NCI-H748 treated with DMSO at 0.1 percent for 48 hours (cell line): ENCODE measurements around the gene FOXC1.

Source experiments
- DNase-seq: peaks from one replicate; lab custom pipeline; 2025; lab: John Stamatoyannopoulos, UW

FOXC1 gene

DNA sequence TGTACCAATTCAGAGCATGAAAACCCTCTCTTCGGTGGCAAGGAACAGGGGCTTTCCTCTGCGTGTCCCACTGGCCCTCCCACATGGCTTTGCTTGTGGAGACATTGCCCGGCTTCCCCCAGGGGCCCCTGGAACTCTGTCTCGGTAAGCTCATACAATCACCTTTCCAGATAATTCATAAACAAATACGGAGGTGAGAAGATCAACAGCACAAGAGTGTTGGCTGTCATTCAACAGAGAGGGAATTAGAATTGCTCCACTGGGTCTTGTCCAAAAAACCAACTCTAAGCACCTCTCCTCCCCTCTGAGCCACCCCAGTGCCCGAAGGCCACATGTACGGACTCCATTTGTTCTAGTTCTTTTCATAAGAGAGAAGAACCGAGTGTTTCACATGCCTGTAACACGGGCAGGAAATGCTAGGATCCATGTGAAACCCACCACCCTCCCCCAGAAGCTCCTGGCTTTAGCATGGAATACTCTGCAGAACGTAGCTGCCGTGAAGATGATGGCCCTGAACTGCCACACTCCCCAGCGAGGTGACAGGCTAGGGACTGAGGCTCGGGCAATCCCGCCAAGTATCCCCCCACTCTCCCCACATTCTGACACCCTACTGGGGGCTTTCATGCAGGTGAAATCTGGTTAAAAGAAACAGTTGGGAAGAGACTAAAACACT, 24.6 kb upstream of the FOXC1 start:
- DNase-seq = no peak

DNA sequence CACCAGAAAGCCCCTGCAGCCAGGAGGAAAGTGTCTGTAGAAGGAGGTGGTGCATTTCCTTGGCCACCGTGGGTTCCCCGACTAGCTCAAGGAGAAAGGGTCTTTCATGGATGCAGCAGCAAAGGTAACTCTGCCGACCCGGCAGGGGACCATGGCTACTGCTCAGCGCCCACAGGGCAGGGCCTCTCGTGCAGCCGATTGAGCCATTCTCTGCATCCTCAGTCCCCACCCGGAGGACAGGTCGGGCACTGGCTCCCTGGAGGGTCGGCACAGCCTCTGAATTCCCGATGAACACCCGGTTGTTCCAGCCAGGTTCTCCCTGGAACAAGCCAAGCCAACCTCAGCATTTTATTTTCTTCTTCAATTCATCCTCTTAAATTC, 24.1 kb upstream of the FOXC1 start:
- no peak for DNase-seq

DNA sequence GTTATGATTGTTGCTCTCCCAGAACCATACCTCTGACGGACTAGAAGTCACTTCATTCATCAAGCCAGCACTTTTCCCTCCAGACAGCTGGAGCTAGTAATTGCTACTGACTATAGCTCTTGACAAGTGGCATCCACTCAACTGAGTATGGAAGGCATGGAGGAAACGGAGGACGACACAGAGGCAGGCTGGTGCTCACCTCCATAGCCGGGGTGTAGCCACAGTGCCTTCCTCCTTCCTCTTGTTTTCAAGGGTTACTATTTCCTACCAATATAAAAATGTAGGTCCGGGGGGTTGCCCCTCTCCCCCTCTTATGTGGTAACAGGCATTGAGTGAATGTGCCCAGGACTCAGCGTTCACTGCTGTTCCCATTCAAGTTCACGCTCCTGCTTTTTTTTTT, 23.5 kb upstream of the FOXC1 start:
- no peak for DNase-seq

DNA sequence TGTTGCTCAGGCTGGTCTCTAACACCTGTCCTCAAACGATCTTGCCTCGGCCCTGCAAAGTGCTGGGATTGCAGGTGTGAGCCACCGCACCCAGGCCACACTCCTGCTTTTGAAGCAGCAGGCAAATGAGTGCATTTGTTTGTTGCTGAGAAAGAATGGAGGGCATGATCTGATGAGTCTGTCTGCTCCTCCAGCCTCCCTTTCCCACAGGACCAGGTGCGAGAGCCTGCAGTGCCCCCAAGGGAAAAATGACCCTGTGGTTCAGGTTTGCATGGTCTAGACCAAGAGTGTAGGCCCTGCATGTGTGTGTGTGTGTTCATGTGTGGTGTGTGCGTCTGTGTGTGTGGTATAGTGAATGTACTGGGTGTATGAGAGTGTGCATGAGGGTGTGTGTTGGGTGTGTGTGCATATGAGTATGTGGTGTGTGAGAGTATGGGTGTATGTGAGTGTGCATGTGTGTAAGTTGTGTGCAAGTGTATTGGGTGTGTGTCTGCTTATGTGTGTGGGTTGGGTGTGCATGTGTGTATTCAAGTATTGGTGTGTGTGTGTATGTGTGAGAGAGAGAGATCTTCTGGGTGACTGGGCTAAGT, 22.8 kb upstream of the FOXC1 start:
- no peak for DNase-seq

DNA sequence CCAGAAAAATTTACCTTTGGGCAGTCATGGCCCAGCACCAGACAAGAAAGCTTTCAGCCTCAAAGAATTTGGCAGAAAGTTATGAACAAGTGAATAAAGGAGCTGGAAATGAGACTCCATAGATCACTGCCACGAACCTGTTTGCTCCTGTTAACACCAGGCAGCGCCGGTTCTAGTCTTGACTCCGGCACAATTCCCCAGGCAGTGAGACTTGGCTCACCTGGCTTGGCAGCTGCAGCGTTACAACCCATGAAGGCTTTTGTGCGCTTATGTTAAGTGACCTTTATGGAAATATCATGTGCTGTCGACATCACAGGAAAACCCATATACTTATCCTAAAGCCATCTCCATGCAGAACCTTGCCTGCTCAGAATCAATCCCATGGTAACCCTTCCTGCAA, 22.2 kb upstream of the FOXC1 start:
- DNase-seq = no peak

DNA sequence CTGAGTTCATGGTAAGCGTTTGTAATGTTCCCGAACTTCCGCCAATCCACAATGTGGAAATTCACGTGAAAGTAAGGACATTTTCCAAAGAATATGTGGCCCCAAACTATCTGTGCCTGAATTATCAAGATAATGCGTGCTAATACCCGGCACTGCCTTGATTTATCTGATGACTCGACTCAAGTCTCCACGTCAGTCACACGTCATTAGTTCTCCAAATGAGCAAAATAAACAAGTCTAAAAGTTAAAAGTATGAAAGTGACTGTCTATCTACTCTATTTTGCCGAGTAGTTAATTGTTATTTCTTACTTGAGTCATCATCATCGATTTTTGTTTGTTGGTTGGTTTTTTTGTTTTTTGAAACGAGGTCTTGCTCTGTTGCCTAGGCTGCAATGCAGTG, 21.7 kb upstream of the FOXC1 start:
- no peak for DNase-seq

DNA sequence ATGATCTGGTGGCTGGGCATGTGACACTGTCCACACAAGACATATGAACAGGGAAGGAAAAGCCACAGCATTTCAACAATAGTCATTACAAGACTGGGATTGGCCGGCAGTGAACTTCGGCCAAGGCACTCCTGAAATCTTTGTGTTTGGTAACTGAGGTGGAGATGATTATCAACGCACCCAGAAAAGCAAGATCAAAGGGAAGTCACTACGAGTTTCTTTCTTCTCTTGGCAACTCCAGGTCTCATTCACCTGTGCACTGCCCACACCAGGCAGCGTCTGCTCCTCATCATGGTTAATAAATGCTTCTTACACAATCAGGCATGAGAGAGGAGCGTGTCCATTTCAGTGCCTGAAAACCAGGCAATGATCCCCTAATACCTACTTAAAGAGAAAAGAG, 20.5 kb upstream of the FOXC1 start:
- no peak for DNase-seq

DNA sequence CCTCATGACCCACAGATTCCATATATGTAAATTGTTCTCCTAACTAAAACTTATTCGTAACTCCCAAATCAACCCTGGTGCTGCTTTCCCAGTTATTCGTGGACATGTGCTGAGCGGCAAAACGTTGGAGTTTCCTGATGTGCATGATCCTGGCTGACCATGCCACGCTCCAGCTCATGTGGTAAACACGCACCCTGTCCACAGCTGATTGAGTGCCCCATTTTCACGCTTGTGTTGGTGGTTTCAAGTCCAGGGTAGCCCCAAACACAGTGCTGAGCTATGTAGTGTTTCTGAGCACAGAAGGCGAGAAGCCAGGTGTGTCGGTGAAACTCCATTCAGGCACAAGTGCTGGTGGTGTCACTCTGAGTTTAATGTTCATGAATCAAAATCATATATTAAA, 19.1 kb upstream of the FOXC1 start:
- DNase-seq = no peak

DNA sequence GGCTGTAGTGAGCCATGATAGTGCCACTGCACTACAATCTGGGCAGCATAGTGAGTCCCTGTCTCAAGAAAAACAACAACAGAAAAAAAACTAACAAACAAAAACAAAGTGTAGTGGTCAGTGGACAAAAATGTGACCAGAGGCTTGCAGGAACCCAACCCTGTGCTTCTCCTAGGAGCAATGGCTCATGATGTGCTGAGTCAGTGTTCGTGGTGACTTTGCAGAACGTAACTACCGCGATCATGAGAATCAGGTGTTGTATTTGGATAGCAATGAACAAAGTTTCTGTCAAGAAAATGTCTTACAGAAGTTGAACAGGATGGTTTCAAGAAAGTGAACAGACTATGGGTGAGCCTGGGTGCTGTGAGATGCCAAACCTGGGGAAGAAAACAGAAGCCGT, 18.5 kb upstream of the FOXC1 start:
- no peak for DNase-seq

DNA sequence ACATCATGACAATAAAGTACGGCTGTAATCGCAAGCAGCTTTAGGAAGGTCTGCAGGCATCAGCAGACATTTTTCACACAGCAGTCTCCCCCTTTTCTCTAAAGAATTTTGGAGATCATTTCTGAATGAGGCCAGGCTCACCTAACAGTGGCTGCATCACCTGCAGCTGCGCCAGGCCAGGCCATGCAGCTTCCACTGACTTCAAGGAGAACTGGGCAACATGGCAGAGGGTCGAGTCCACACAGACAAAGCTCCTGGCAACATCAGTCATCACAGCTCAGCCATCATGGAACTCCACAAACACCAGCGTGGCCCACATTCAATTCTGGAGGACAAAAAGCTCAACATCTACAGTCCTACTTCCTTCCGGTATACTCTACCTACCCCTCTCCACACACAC, 17.8 kb upstream of the FOXC1 start:
- no peak for DNase-seq

DNA sequence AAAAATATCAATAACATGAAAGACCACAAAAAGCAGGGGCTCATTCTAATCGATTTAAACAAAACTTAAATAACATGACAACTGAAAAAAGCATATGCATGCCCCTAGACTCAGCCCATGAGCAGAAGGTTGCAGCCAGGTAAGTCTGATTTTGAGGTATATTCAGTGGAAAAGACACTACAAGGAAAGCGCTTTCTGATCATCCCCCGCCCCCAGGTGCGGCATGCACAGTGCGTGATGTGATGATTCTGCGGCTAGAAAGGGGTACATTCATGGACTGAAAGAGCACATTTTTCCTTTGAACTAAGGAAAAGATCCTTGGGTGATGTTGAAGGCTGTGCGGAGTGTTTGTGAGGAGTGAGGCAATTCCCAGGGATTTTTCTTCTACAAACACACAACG, 16.9 kb upstream of the FOXC1 start:
- DNase-seq = no peak

DNA sequence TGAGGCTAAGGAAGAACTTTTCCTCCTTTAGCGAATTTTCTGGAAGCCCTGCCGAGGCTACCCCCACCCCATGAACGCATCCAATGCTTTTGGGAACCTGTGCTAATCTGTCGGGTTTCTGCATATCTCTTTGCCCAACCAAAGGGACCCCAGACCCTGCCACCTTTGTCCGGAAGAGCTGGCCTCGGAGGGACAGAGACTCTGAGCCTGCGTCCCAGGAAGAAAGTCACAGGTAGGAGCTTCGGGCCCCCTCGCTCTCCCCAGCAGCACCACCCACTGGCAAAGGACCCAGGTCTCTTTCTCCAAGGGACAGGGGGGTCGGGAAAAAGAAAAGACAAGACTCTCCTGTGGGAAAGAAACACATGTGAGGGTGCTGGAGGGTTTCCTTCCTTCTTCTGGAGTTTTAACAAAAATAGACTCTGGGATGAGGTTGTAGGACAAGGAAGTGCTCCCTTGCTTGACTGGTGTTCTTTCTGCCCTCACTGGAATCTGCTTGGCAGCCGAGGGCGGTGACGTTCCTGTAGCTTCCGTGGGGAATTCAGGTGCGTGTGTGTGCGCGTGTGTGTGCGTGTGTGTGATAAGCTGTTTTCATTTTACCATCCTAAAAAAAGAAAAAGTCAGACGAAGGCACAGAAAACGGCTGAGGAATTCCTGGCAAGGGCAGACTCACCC, 16.3 kb upstream of the FOXC1 start:
- no peak for DNase-seq

DNA sequence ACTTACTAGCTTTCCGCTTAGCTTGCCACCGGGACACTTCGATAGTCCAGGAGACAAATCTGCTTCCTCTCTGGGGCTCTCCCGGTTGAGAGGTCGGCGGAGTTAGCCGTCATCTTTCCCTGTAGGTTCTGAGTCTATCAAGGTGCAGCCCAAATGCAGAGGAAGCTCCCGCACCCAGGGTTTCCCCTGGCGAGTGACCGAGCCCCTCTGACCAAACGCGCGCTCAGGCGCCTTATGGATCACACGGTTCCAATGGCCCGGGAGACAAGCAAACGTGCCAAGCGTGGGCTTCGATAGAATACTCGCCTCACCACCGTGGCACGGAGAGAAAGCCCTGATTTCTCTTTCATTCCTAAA, 15.8 kb upstream of the FOXC1 start:
- no peak for DNase-seq

DNA sequence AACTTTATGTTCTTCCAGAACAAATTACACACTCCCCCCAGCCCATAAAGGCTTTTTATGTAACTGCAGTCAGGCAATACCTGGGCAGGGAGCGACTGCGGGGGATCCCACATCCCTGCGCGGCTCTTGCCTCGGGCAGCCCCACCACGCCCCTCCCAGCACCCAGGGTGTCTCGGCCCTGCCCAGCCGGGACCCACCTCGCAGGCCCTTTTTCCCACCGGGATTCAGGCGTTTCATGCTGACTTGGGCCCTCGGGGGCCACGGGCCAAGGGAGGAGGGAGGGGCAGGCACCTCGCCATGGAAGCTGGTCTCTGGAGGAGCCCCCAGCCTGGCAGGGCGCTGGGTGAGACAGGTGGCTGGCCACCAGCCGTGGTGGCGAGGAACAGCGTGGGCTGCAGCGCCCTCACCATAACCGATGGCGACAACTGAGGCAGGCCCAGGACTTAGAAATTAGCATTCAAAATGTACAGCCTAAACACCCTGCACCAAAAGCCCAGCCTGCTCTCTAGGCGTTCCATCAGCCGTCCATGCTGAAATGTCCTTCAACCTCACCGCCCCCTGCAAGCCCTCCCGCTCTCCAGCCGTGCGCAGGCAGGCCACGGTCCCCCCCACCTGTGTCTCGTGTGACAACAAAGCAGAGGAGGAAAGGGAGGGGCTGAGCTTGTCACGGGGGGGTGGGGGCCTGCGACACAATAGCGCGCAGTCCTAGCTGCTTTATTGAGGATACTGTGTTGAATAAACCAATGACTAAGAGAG, 15.1 kb upstream of the FOXC1 start:
- peak; percentile 26 for DNase-seq

DNA sequence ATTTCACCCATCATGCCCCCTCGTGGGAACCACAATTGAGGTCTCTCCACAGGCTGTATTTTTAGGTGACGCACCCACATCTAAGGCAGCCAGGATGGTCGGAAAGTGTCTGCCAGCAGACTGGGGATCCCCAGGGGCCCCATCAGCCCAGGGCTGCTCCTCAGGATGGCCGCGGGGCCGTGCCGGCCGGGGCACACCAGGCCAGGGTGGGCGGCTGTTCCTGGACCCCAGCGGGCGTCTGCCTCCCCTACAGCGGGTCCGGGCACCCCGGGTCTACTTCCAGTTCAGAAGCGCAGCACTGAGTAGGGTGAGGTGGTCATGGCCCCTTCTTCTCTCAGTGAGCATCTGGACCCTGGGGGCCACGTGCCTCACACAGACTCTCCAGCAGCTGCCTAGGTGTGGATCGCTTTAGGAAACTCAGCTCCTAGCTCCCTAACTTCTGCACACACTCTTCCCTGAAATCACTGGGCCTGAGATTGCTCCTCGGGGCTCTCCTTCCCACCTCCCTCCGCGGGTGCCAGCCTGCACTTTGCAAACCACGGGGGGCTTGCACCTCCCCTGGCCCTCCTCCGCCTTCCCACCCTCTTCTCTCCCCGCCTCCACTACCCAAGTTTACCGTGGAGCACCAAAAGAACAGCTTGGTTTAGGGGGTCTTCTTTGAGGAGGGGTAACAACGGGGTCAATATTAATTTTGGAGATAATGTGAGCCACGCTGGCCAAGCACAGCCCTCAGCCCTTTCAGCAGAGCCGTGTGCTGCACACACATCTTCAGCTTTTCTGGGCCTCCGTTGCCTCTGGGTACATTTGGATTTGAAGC, 14.2 kb upstream of the FOXC1 start:
- DNase-seq = no peak

DNA sequence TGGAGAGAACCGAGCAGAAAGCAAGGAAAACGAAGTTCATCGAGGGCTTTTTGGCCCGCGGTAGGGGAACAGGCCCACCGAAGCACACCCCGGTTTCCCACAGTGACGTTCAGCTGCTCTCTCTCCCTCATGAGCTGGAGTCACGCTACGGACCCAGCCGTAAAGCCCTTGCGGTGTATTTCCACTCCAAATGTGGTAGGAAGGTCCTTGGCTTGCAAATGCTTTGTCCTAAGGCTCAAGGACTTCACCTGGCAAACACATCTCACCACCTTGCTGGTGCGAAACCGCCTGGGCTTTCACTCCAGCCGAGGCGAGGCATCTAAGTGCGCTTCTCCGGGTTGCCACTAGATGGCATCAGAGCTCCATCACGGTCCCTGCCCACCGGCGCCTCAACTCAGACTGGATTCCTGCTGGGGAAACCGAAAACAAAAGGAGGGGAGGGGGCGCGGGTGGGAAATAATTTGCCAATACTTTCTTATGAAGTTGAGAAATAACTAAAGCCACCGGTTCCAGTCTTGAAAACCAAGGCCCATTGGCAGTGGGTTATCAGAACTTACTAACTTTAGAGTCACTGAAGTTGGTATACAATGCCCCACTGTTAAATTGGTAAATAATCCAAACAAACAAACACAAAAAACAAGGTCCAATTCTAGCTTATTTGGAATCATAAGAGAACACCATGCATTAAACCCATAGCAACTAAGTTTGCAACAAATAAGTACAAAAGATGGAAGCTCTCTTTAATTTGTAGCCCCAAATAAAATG, 13.4 kb upstream of the FOXC1 start:
- DNase-seq = peak; percentile 76

DNA sequence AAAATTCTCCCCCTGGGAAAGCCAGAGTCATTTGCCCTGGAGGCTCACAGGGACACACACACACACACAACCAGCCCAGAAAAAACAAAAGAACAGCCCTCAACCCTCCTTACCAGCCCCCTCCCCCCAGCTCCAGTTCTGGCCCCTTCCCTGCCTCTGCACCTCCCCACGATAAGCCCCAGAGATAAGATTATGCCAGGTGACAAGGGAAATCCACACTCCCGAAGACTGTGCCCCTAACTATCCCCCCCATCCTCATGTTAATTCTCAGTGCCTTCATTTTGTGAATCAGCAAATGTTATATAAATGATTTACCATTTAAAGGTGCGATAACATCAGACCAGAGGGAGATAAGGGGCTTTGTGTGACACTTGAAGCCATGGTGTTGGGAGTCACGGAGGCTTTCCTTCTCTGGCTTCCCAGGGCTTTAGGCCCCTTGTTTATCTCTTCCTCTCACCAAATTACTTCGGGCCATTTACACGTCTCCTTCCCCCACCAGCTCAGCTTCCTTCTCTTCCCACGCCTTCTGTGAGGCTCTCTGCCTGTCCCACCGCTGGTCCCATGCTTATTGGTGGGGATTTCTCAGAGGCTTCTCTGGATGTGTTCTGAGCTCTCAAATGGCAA, 12.5 kb upstream of the FOXC1 start:
- DNase-seq = no peak

DNA sequence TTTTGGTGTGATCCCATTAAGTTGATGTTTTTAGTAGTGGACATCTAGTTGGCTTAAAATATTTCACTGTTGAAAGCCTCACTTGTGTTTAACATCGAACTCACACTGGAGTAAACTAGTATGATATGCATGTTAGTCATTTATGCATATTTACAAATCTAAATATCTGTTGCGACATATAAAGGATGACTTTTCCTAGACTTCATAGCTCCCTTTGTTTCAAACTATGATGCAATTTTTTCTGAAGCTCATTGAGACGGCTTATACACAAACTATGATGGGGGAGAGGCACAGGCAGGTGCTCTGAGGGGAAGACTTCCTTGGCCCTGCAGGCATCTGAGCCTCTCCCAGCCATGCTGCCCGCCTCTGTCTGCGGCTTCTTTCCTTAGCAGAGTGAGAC, 11.8 kb upstream of the FOXC1 start:
- no peak for DNase-seq

DNA sequence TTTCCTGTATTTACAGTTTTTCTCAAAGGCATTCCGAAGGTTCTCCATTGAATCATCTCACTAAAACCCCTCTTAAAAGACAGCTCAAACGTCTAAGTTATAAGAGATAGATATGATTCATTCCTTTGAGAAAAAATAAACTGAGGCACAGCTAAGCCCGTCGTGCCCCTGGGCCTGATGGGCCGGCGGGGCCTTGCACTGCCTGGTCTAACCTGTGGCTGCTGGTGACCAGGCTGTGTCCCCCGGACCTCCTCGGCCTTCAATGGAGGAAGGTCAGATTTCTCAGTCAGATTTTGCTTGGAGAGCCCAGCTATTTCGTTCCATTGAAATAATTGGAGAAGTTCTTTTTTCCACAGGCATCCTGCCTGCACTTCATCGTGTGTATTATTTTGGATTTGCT, 11.3 kb upstream of the FOXC1 start:
- DNase-seq = no peak

DNA sequence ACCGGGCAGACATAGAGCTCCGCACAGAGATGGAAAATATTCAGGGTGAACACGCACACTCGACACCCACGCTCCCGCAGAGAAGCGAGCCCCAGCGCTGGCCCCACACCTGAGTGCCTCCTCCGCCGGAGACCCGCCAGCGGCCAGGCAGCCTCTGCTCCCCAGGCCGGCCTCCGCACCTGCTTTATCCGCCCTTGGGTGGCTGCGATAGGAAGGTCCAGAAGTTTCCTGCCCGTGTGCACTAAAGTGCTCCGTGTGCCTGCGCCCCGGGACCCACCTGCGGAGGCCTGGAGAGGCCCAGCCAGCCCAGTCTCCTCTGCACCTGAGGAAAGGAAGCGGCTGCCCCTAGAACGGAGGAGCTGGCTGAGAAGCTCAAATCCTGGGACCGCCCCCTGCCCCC, 10.8 kb upstream of the FOXC1 start:
- no peak for DNase-seq

DNA sequence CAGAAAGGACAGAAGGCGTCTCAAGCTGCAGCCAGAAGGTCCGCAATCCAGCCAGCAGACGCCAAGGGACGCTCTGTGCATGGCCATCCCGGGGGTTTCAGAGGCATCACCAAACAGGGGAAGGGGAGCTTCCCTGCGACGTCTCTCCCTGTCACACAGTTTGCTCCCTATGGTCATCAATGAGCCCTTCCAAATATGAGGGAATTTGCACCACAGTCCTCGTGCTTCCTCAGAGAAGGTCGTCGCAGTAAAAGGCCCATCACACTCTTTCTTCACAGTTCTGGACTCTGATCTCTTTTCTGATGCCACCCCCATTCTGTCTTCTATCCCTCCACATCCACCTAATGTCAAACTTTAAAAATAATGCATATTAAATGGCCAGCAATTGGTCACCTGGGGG, 10.2 kb upstream of the FOXC1 start:
- no peak for DNase-seq
